GM18861 (cell line): ENCODE measurements around the gene PCDHGA1.
"Not testable (repeated sequence)": the region's sequence is repeated elsewhere in the genome, so short reads cannot be mapped to it uniquely, and the experiment has no call there.

Experiments
- ATAC-seq: cut with Tn5 transposase; IDR thresholded peaks from one replicate; pipeline ENCODE4 v1.9.1; 2021; ENCODE audit not compliant: unreplicated experiment

Gene PCDHGA1

GRCh38 chr5:141330299-141331080, at the start of gene PCDHGA1:
TSS of gene PCDHGA1 (plus strand) at chr5:141330514.
- no peak for ATAC-seq

GRCh38 chr5:141298376-141298775, 31.9 kb upstream of the PCDHGA1 start:
- no peak for ATAC-seq

- no peak for ATAC-seq
Observed at GRCh38 chr5:141303756-141304155, 26.6 kb upstream of the PCDHGA1 start, which contains the start of gene SLC25A2. TSS of gene SLC25A2 (minus strand) at chr5:141304049. CDS start at chr5:141303865, 184 bp downstream.

- ATAC-seq, result no peak
Observed at GRCh38 chr5:141306630-141307029, 23.7 kb upstream of the PCDHGA1 start.

- ATAC-seq, result no peak
Observed at GRCh38 chr5:141313711-141314110, 16.6 kb upstream of the PCDHGA1 start.

- not testable (repeated sequence) for ATAC-seq
Observed at GRCh38 chr5:141316963-141317362, 13.4 kb upstream of the PCDHGA1 start.

- ATAC-seq, result no peak
Observed at GRCh38 chr5:141319202-141319601, 11.1 kb upstream of the PCDHGA1 start.

GRCh38 chr5:141319699-141320098, 10.6 kb upstream of the PCDHGA1 start:
- ATAC-seq, result no peak

- peak; percentile 88 for ATAC-seq
Observed at GRCh38 chr5:141320225-141321169, 9.8 kb upstream of the PCDHGA1 start, which contains the start of gene TAF7. TSS of gene TAF7 (minus strand) at chr5:141320784. CDS start at chr5:141320044, 740 bp downstream.

GRCh38 chr5:141322261-141322660, 8.1 kb upstream of the PCDHGA1 start:
- ATAC-seq, result no peak

- no peak for ATAC-seq
Observed at GRCh38 chr5:141326088-141326854, 4.0 kb upstream of the PCDHGA1 start.

- ATAC-seq, result no peak
Observed at GRCh38 chr5:141328231-141328630, 2.1 kb upstream of the PCDHGA1 start.

- not testable (repeated sequence) for ATAC-seq
Observed at GRCh38 chr5:141332571-141332970, 2.3 kb downstream of the PCDHGA1 start.

GRCh38 chr5:141338538-141339306, 8.4 kb downstream of the PCDHGA1 start, which contains the start of gene PCDHGA2:
TSS of gene PCDHGA2 (plus strand) at chr5:141338760.
- ATAC-seq, result no peak

GRCh38 chr5:141340781-141341354, 10.6 kb downstream of the PCDHGA1 start:
- not testable (repeated sequence) for ATAC-seq

GRCh38 chr5:141342773-141343172, 12.5 kb downstream of the PCDHGA1 start:
- no peak for ATAC-seq

- ATAC-seq, result no peak
Observed at GRCh38 chr5:141343242-141343952, 13.1 kb downstream of the PCDHGA1 start, which contains the start of gene PCDHGA3. TSS of gene PCDHGA3 (plus strand) at chr5:141343829. CDS start at chr5:141344034, 205 bp downstream.

- no peak for ATAC-seq
Observed at GRCh38 chr5:141343953-141344463, 13.7 kb downstream of the PCDHGA1 start.

- no peak for ATAC-seq
Observed at GRCh38 chr5:141345327-141345726, 15.0 kb downstream of the PCDHGA1 start.
